NCI-H2081 (cell line): Measurements from ENCODE around the gene ZNF620.
"Not testable (repeated sequence)": the region's sequence is repeated elsewhere in the genome, so short reads cannot be mapped to it uniquely, and the experiment has no call there.

ENCODE experiments used
- DNase-seq, 2 experiments: peaks; one replicate each; lab custom pipeline; 2025; lab: John Stamatoyannopoulos, UW

ZNF620 gene

GRCh38 chr3:40505599-40506462 lies at the start of gene ZNF620:
Gene ZNF620 (plus strand): TSS chr3:40506039. CDS start chr3:40506353, 314 bp downstream.
- DNase-seq = peak; percentile 62 to 75

GRCh38 chr3:40456279-40456939 lies 49.4 kb upstream of the ZNF620 start:
- no peak for DNase-seq

- peak; percentile 69 to 84 for DNase-seq
Observed at GRCh38 chr3:40456940-40457823, 48.7 kb upstream of the ZNF620 start, which contains the start of gene RPL14. Gene RPL14 (plus strand): TSS chr3:40457339. CDS start chr3:40457472, 133 bp downstream.

GRCh38 chr3:40458473-40458872 lies 47.4 kb upstream of the ZNF620 start:
- no peak for DNase-seq

- DNase-seq = not testable (repeated sequence)
Observed at GRCh38 chr3:40460481-40460880, 45.4 kb upstream of the ZNF620 start.

GRCh38 chr3:40461161-40461560 lies 44.7 kb upstream of the ZNF620 start:
- no peak for DNase-seq

GRCh38 chr3:40462838-40463237 lies 43.0 kb upstream of the ZNF620 start:
- DNase-seq = not testable (repeated sequence)

- no peak for DNase-seq
Observed at GRCh38 chr3:40463579-40463978, 42.3 kb upstream of the ZNF620 start.

- no peak for DNase-seq
Observed at GRCh38 chr3:40464339-40465110, 41.3 kb upstream of the ZNF620 start.

- DNase-seq = no peak
Observed at GRCh38 chr3:40465111-40465407, 40.8 kb upstream of the ZNF620 start.

GRCh38 chr3:40465456-40465855 lies 40.4 kb upstream of the ZNF620 start:
- no peak for DNase-seq

- no peak for DNase-seq
Observed at GRCh38 chr3:40468018-40468417, 37.8 kb upstream of the ZNF620 start.

GRCh38 chr3:40470701-40471100 lies 35.1 kb upstream of the ZNF620 start:
- DNase-seq = no peak

GRCh38 chr3:40476478-40477470 lies 29.1 kb upstream of the ZNF620 start, which contains the start of gene ZNF619:
Gene ZNF619 (plus strand): TSS chr3:40477122. CDS start chr3:40477980, 858 bp downstream.
- DNase-seq = peak; percentile 0 to 6

- no peak for DNase-seq
Observed at GRCh38 chr3:40477666-40478065, 28.2 kb upstream of the ZNF620 start.

GRCh38 chr3:40487172-40487571 lies 18.7 kb upstream of the ZNF620 start:
- DNase-seq = no peak

GRCh38 chr3:40490916-40491315 lies 14.9 kb upstream of the ZNF620 start:
- no peak for DNase-seq

- no peak for DNase-seq
Observed at GRCh38 chr3:40494698-40495097, 11.1 kb upstream of the ZNF620 start.

- DNase-seq = no peak
Observed at GRCh38 chr3:40497288-40497687, 8.6 kb upstream of the ZNF620 start.

GRCh38 chr3:40499952-40500351 lies 5.9 kb upstream of the ZNF620 start:
- no peak for DNase-seq
